Right atrium auricular region (tissue), 2 donors: ENCODE data around the gene TLR10. TPM values are rescaled to one million over a fixed set of nuclear protein-coding genes. Genes with fewer than 3 reads are reported as not detected.

Experiments
- DNase-seq: peaks from one replicate; pipeline ENCODE4 v3.0.0-alpha.2; 2019; ENCODE audit warnings: low spot score
- H3K27ac ChIP-seq, 2 donors: fragments of 200-600 bp; sonication (generic); 1 replicate in 1 of 2; 2 replicates in 1 of 2; pipeline ENCODE4 v1.5.1; 2016 to 2019
- H3K27me3 ChIP-seq, 2 donors: fragments of 200-600 bp; sonication (generic); one replicate each; pipeline versions ENCODE4 v1.5.1 to v1.6.0; 2017 to 2019
- H3K36me3 ChIP-seq: fragments of 200-600 bp; sonication (generic); one replicate; pipeline ENCODE4 v1.5.1; 2016
- H3K4me1 ChIP-seq, 2 donors: fragments of 200-600 bp; sonication (generic); one replicate each; pipeline versions ENCODE4 v1.5.1 to v1.6.0; 2017 to 2019
- H3K4me3 ChIP-seq, 2 donors: fragments of 200-600 bp; sonication (generic); 1 replicate in 1 of 2; 2 replicates in 1 of 2; pipeline ENCODE4 v1.5.1; 2017 to 2019; ENCODE audit warnings: mild to moderate bottlenecking in 1 of 2, moderate library complexity in 1 of 2
- H3K9me3 ChIP-seq, 2 donors: fragments of 200-600 bp; sonication (generic); one replicate each; pipeline ENCODE4 v1.5.1; 2019
- CTCF ChIP-seq, 2 donors: fragments of 200-600 bp; sonication (generic); IDR thresholded peaks; one replicate each; pipeline ENCODE4 v1.5.1; 2019; ENCODE audit warnings: antibody characterized with exemption in 2 of 2
- total RNA-seq, 2 donors: library from RNA; depleted of rRNA; stranded (reverse); fragments of >200 nt; gene quantifications; one replicate each; pipeline ENCODE4 v1.1.0, GENCODE V29; 2016

Gene TLR10
- total RNA-seq, 2 donors from 2014 or later: 0.08 TPM; not detected in 1

- H3K4me3 ChIP-seq: no peak overlapping the region
Measured at GRCh38 chr4:38724475-38724808, 58.3 kb downstream of the TLR10 start.

GRCh38 chr4:38723726-38724474, 58.9 kb downstream of the TLR10 start:
- Histone ChIP-seq H3K4me1 (peaks cover 0 to 7% of the 10 kb centered on the region in 2 donors), H3K27me3 (no peaks in the 10 kb centered on the region), H3K4me3 (no peak overlapping the region), H3K27ac (no peak overlapping the region), H3K9me3 (no peaks in the 10 kb centered on the region), H3K36me3 (no peaks in the 10 kb centered on the region)
- DNase-seq: no peak
- no peak for TF ChIP-seq CTCF (IDR thresholded peaks at IDR 0.05)

More at GRCh38 chr4:38724475-38724808, 58.3 kb downstream of the TLR10 start:
- H3K36me3 ChIP-seq: no peaks in the 10 kb centered on the region
- H3K9me3 ChIP-seq: no peaks in the 10 kb centered on the region
- no peak for TF ChIP-seq CTCF (IDR thresholded peaks at IDR 0.05)
- no peaks in the 10 kb centered on the region for H3K27me3 ChIP-seq
- no peak overlapping the region for H3K27ac ChIP-seq
- DNase-seq: no peak
- H3K4me1 ChIP-seq: peaks cover 0 to 7% of the 10 kb centered on the region in 2 donors

- Histone ChIP-seq H3K27me3 (no peaks in the 10 kb centered on the region), H3K36me3 (no peaks in the 10 kb centered on the region), H3K27ac (no peak overlapping the region), H3K9me3 (no peaks in the 10 kb centered on the region), H3K4me1 (peaks cover 0 to 7% of the 10 kb centered on the region in 2 donors), H3K4me3 (no peak overlapping the region)
- no peak for DNase-seq
- no peak for TF ChIP-seq CTCF (IDR thresholded peaks at IDR 0.05)
Measured at GRCh38 chr4:38723114-38723513, 59.7 kb downstream of the TLR10 start.

Other genes starting within 250 kb of the TLR10 start
- 10 to 100 TPM; 22.6 to 28.8 TPM for gene KLF3, start 118.8 kb downstream of the TLR10 start, total RNA-seq
- 1 to 10 TPM; 3.6 to 8.9 TPM for gene TLR1, start 21.8 kb upstream of the TLR10 start, total RNA-seq
- gene TLR6, start 73.8 kb upstream of the TLR10 start, total RNA-seq: 1 to 10 TPM; 1.2 to 2.3 TPM
- gene FAM114A1, start 84.8 kb upstream of the TLR10 start, total RNA-seq: 10 to 100 TPM; 57.7 to 73.2 TPM
- not detected for gene TMEM156, start 249.4 kb upstream of the TLR10 start, total RNA-seq